GM19324 (cell line): ENCODE results near the gene BCL6.

Experiments used
- ATAC-seq: cut with Tn5 transposase; IDR thresholded peaks from one replicate; pipeline ENCODE4 v1.9.1; 2021; ENCODE audit warnings: mild to moderate bottlenecking, moderate library complexity; ENCODE audit not compliant: unreplicated experiment, low FRiP score

The BCL6 gene

GRCh38 chr3:187740421-187741399 lies 4.6 kb downstream of the BCL6 start:
- ATAC-seq = no peak

GRCh38 chr3:187739561-187740332 lies 5.5 kb downstream of the BCL6 start:
- ATAC-seq = no peak

DNA sequence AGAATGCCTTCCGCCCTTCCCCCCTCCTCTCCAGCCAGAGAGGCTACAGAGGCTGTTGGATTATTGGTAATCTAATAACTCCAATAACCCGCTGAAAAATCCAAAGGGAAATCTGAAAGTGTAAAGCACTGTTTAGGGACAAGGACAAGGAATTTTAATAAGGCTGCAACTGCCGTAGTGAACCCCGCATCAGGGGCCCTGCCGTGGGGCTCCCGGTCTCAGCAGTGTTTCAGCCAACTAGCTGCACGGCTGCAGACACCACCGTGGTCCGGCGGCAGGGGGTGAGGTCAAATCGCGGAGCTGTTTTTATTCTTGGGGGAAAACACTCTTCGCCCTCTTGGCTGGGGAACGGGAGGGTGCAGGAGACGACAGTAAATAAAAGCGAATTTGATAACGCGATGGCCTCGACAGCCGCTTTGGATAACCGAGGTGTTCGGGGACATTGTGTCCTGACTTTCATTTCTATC lies 6.1 kb downstream of the BCL6 start:
- ATAC-seq = no peak

DNA sequence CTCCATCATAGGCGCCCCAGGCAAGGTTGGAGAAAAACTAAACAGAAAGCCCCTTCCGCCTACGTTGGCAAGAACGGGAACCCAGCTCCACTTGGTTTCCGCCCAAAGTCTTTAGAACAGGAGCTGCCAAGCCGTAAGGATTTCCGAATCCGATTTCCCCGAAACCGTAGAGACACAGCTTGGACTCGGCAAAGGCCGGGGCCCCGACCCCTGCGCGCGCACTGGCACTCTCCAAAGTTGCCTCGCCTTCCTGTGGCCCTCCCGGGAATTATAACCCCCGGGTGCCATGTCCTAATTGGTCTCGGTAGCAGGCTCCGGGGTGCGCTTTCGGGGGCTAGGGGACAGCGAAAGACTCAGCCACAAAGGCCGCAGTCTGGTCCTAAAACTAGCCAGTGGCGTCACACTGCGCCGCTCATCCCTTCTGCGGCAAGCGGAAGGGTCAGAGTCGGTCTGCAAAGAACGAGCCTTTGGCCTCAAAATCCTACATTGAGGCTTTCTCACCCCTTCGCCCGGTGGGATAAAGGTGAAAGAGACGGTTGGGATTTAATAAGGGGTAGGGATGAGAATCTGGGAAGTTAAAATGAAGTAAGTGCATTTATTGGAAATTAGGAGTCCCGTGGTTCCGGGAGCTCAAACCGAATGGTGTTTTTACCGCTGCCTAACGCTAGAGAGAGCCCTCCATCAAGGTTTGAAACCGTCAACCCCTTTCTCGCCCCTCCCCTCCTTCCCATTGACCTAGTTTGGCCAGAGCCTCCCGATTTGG lies 6.8 kb downstream of the BCL6 start:
- ATAC-seq = peak; percentile 48

GRCh38 chr3:187738071-187738330 lies 7.3 kb downstream of the BCL6 start:
- no peak for ATAC-seq

- no peak for ATAC-seq
These were observed 7.7 kb downstream of the BCL6 start for GRCh38 chr3:187737368-187738070.

GRCh38 chr3:187737006-187737367 lies 8.3 kb downstream of the BCL6 start:
- no peak for ATAC-seq

GRCh38 chr3:187736418-187736871 lies 8.8 kb downstream of the BCL6 start:
- no peak for ATAC-seq

DNA sequence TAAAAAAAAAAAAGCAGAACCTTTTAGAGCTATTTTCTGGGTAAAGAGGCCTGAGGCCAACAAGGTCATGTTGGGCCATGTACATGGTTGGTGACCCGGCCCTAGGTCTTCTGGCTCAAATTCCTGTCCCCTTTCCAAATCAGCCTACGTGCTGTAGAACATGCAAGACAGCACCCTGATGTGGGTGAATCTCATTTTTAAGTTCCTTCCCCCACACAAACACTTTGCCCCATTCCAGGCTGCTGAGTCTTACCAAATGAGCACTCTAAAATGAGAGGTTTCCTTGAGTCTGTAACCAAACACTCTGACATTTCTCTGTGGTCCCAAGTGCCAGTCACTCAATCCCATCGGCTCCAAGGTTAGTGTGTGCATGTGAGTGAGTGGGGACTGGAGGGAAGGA lies 9.4 kb downstream of the BCL6 start:
- ATAC-seq = no peak

- ATAC-seq = no peak
These were observed 9.9 kb downstream of the BCL6 start for GRCh38 chr3:187735383-187735782.

DNA sequence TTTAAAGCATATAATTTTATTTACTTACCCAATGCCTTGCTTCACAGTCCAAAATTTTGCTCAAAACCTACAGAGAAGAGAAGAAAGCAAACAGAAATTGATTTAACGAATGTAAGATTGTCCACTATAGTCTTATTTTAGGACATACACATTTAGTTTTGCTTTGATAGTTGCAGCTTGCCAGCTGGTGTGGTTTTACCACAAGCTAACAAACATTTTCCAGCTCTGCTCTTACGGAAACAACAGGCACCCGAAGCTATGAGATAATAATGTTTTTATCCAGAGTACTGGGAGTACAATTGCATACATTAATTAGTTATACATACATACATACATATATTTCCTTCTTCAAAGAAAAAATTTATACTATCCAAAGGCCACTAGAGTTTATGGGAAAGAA lies 10.4 kb downstream of the BCL6 start:
- ATAC-seq = no peak

DNA sequence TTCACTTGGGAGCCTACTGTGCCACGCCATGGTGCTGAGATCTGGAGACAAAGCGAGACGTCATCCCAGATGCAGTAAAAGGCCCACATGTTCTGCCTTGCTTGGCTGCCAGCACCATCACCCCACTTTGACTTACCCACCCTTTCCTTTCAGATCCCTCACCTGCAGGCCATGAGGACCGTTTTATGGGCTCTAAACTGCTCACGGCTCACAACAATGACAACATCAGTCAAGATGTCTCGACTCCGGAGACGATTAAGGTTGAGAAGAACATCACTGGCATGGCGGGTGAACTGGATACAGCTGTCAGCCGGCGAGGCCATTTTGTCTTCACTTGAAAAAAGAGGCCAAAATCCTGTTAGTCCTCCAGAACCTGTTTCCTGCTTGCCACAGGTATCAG lies 11.9 kb downstream of the BCL6 start:
- no peak for ATAC-seq

DNA sequence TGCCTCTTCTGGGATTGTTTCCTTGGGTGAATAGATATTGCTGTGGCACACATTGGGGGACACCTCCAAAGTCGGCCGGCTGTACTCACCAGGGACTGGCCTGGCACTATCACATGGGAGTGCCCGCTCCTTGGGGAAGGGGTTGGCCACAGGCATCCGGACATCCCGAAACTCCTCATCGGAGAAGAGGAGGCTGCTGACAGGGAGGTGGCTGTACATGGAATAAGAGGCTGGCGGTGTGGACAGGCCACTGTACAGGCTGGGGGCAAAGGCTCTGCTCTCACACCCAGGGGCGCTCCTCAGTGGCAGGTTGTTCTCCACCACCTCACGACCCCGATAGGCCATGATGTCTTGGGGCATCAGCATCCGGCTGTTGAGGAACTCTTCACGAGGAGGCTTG lies 15.7 kb downstream of the BCL6 start:
- no peak for ATAC-seq

DNA sequence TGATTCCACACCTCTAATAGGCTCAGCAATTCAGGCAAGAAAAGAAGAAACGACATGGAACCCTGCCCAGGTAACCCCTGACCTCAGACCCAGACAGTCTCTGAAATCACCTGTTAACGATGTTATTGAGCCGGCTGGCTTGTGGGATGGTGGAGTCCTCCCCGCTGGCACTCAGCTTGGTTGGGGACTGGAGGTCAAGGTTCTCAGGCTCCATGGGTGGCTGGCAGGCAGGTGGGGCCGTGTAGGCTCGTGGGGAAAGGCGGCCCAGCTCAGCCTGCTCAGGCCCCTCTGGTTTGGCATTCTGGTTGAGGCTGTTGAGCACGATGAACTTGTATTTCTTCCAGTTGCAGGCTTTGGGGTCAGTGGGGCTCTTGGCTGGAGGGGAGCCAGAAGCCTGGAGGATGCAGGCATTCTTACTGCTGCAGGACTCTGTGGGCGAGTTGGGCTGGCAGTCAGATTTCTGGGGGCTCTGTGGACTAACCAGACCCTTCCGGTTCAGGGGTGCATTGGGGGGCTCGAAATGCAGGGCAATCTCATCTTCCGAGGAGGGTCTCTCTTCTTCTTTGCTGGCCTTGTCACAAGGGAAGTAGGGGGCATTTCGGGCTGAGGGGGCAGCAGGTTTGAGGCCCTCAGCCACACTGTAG lies 16.2 kb downstream of the BCL6 start:
- no peak for ATAC-seq

- no peak for ATAC-seq
These were observed 17.0 kb downstream of the BCL6 start for GRCh38 chr3:187728248-187728647.

- no peak for ATAC-seq
These were observed 18.7 kb downstream of the BCL6 start for GRCh38 chr3:187726564-187726963.

DNA sequence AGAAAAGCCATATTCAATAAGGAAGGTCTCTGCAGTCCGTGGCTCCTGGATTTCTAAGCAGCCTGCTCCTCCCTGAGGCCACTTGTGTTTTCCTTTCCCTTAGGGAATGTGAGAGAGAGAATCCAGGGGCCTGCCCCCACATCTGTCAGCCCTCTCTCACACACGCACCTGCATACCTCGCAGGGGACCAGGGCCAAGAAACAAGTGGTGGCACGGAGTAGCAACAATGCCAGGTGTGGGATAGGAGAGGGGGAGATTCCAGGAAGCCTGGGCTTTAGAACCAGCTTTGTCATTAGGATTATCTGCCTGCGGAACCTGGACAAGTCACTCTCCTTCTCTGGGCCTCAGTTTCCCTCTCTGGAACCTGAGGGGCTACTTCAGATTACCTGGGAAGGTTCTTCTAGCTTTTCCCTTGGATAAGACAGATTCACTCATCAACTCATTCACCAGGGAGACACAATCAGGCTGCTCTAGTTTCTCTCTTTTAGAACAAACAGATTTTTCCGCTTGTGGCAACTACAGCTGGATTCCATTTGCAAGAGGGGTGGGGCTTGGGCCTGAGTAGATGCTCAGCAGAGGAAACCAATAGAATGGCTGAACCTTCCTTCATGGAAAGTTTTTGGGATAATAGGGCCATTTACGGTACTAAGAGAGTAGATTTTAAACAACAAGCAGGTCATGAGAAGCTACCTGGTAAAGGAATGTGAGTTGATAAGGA lies 19.5 kb downstream of the BCL6 start:
- no peak for ATAC-seq

DNA sequence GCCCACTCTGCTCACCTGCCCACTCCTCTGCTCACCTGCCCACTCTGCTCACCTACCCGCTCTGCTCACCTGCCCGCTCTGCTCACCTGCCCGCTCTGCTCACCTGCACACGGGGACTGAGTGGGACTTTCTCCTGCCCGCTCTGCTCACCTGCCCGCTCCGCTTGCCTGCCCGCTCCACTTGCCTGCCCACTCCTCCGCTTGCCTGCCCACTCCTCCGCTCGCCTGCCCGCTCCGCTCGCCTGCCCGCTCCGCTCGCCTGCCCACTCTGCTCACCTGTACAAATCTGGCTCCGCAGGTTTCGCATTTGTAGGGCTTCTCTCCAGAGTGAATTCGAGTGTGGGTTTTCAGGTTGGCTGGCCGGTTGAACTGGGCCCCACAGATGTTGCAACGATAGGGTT lies 20.0 kb downstream of the BCL6 start:
- ATAC-seq = no peak

DNA sequence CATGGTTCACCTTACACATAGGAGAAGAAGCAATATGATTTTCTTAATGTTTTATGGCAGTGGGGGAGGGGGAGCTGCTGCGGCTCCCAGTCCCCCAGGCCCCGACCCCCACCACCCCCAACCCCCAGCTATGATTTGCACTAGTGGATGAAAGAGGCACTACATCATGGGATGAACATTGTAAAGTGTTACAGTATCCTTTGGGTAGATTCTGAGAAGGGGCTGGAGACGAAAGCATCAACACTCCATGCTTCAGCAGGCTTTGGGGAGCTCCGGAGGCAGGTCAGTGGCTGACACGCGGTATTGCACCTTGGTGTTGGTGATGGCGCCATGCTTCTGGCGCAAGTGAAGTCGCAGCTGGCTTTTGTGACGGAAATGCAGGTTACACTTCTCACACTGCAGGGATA lies 23.1 kb downstream of the BCL6 start:
- ATAC-seq = no peak
